ENCODE results near the gene SPTBN1. TPM values are rescaled to one million over a fixed set of nuclear protein-coding genes. Genes with fewer than 3 reads are reported as not detected.

SPTBN1 gene
- total and polyA plus RNA-seq, 9 of the 15 experiments (the other 6 are each of a cell fraction or from before 2014, with no cell fraction given) = 8.9 to 66.8 (median 31.4) TPM

DNA sequence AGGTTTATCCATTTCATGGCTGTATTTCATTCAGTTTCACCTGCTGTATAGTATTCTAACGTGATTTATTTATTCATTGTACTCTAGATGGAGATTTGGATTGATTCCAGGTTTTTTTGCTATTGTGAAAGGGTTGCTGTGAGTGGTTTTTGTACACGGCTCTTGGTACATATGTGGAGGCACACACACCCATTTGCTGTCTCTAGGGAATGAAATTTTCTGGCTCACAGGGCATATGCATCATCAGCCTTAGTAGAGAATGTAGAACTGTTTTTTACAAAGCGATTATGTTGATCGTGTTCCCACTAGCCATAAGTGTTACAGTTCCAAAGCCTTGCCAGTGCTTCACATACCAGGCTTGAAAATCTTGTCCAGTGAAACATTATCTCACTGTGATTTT, 5.1 kb downstream of the SPTBN1 start:
- TF ChIP-seq MTA2 (IDR thresholded peaks at IDR 0.05; ENCODE audit: low read depth) = no peak
- TF ChIP-seq, protein P1, sequence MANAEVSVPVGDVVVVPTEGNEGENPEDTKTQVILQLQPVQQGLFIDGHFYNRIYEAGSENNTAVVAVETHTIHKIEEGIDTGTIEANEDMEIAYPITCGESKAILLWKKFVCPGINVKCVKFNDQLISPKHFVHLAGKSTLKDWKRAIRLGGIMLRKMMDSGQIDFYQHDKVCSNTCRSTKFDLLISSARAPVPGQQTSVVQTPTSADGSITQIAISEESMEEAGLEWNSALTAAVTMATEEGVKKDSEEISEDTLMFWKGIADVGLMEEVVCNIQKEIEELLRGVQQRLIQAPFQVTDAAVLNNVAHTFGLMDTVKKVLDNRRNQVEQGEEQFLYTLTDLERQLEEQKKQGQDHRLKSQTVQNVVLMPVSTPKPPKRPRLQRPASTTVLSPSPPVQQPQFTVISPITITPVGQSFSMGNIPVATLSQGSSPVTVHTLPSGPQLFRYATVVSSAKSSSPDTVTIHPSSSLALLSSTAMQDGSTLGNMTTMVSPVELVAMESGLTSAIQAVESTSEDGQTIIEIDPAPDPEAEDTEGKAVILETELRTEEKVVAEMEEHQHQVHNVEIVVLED (CRISPR knock-in tag; IDR thresholded peaks at IDR 0.05) = no peak
- TF ChIP-seq, protein P2, sequence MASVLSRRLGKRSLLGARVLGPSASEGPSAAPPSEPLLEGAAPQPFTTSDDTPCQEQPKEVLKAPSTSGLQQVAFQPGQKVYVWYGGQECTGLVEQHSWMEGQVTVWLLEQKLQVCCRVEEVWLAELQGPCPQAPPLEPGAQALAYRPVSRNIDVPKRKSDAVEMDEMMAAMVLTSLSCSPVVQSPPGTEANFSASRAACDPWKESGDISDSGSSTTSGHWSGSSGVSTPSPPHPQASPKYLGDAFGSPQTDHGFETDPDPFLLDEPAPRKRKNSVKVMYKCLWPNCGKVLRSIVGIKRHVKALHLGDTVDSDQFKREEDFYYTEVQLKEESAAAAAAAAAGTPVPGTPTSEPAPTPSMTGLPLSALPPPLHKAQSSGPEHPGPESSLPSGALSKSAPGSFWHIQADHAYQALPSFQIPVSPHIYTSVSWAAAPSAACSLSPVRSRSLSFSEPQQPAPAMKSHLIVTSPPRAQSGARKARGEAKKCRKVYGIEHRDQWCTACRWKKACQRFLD (CRISPR knock-in tag; IDR thresholded peaks at IDR 0.05) = no peak
- no peak for TF ChIP-seq MCM5 (IDR thresholded peaks at IDR 0.05; ENCODE audit: low read depth)
- TF ChIP-seq, protein P3, sequence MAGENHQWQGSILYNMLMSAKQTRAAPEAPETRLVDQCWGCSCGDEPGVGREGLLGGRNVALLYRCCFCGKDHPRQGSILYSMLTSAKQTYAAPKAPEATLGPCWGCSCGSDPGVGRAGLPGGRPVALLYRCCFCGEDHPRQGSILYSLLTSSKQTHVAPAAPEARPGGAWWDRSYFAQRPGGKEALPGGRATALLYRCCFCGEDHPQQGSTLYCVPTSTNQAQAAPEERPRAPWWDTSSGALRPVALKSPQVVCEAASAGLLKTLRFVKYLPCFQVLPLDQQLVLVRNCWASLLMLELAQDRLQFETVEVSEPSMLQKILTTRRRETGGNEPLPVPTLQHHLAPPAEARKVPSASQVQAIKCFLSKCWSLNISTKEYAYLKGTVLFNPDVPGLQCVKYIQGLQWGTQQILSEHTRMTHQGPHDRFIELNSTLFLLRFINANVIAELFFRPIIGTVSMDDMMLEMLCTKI (IDR thresholded peaks at IDR 0.05; ENCODE audit: partially characterized antibody) = no peak
- no peak for TF ChIP-seq BDP1 (IDR thresholded peaks at IDR 0.05; ENCODE audit: insufficient read depth, insufficient read length)
- TF ChIP-seq HNRNPH1 (optimal IDR thresholded peaks at IDR 0.05; ENCODE audit: low read depth, low read length) = no peak
- TF ChIP-seq ZNF57 (CRISPR knock-in tag; IDR thresholded peaks at IDR 0.05) = no peak
- TF ChIP-seq THRAP3 (IDR thresholded peaks at IDR 0.05; ENCODE audit: borderline replicate concordance) = no peak
- TF ChIP-seq SMARCE1 (IDR thresholded peaks at IDR 0.05) = no peak
- no peak for TF ChIP-seq TFAM (CRISPR knock-in tag; conservative IDR thresholded peaks at IDR 0.05)
- no peak for TF ChIP-seq ZNF354B (CRISPR knock-in tag; IDR thresholded peaks at IDR 0.05)
- TF ChIP-seq, protein P4, sequence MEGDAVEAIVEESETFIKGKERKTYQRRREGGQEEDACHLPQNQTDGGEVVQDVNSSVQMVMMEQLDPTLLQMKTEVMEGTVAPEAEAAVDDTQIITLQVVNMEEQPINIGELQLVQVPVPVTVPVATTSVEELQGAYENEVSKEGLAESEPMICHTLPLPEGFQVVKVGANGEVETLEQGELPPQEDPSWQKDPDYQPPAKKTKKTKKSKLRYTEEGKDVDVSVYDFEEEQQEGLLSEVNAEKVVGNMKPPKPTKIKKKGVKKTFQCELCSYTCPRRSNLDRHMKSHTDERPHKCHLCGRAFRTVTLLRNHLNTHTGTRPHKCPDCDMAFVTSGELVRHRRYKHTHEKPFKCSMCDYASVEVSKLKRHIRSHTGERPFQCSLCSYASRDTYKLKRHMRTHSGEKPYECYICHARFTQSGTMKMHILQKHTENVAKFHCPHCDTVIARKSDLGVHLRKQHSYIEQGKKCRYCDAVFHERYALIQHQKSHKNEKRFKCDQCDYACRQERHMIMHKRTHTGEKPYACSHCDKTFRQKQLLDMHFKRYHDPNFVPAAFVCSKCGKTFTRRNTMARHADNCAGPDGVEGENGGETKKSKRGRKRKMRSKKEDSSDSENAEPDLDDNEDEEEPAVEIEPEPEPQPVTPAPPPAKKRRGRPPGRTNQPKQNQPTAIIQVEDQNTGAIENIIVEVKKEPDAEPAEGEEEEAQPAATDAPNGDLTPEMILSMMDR (IDR thresholded peaks at IDR 0.05 in 2 of 3, conservative IDR thresholded peaks at IDR 0.05 in 1 of 3; ENCODE audit: insufficient read depth in 2 of 3, low read depth in 1 of 3, low read length in 3 of 3) = no peak
- TF ChIP-seq ELF2 (CRISPR knock-in tag; IDR thresholded peaks at IDR 0.05) = no peak
- TF ChIP-seq, protein P5, sequence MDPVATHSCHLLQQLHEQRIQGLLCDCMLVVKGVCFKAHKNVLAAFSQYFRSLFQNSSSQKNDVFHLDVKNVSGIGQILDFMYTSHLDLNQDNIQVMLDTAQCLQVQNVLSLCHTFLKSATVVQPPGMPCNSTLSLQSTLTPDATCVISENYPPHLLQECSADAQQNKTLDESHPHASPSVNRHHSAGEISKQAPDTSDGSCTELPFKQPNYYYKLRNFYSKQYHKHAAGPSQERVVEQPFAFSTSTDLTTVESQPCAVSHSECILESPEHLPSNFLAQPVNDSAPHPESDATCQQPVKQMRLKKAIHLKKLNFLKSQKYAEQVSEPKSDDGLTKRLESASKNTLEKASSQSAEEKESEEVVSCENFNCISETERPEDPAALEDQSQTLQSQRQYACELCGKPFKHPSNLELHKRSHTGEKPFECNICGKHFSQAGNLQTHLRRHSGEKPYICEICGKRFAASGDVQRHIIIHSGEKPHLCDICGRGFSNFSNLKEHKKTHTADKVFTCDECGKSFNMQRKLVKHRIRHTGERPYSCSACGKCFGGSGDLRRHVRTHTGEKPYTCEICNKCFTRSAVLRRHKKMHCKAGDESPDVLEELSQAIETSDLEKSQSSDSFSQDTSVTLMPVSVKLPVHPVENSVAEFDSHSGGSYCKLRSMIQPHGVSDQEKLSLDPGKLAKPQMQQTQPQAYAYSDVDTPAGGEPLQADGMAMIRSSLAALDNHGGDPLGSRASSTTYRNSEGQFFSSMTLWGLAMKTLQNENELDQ (CRISPR knock-in tag; IDR thresholded peaks at IDR 0.05; ENCODE audit: borderline replicate concordance) = no peak
- TF ChIP-seq TAF7 (tag; IDR thresholded peaks at IDR 0.05) = no peak
- H3K4me2 ChIP-seq (ENCODE audit: insufficient read depth, low read length) = no peak overlapping the region
- 0% methylated on average over 4 of the region's 4 CpGs for WGBS (ENCODE audit: insufficient coverage, low coverage, missing lambda C conversion rate)
- no TSS peak for BruUV-seq (replicated peaks)
- intact Hi-C loops (cut with micrococcal nuclease) = no loop called here
- CTCF ChIA-PET (ENCODE audit: low intra/inter-chr PET ratio) = no interaction called here
- H3K79me2 ChIP-seq (ENCODE audit: control insufficient read depth, insufficient read depth, low read length) = no peaks in the 10 kb centered on the region
- peaks cover 0 to 15% of the 10 kb centered on the region in 2 experiments; a peak in 2 of 5 replicates for H3K4me1 ChIP-seq (replicated peaks in 1 of 2; ENCODE audit: control insufficient read depth in 2 of 2, insufficient read depth in 2 of 2, low read length in 2 of 2)
- H3K9me1 ChIP-seq (ENCODE audit: control insufficient read depth, insufficient read depth, low read length) = no peaks in the 10 kb centered on the region
- H4K20me1 ChIP-seq (replicated peaks; ENCODE audit: control insufficient read depth, insufficient read depth, low read length) = no peaks in the 10 kb centered on the region
- H3K9ac ChIP-seq (ENCODE audit: insufficient read depth in 1 of 2, low read depth in 2 of 2, low read length in 2 of 2) = no peak overlapping the region
- H3K9me3 ChIP-seq (replicated peaks; ENCODE audit: control insufficient read depth, insufficient read depth, low read depth, low read length) = no peaks in the 10 kb centered on the region
- no peak overlapping the region for H3K27ac ChIP-seq (ENCODE audit: extremely low read depth, low read depth, low read length)
- POLR2A ChIA-PET = no interaction called here
- H3K27me3 ChIP-seq (ENCODE audit: control insufficient read depth in 2 of 2, insufficient read depth in 2 of 2, low read length in 2 of 2) = peaks cover 14 to 17% of the 10 kb centered on the region in 2 experiments; a peak in 4 of 5 replicates
- H2AFZ ChIP-seq (ENCODE audit: low read depth, low read length) = no peak overlapping the region
- in situ Hi-C loops (cut with MboI) = no loop called here
- ATAC-seq (no peak), DNase-seq (ENCODE audit: extremely low read depth in 1 of 4, low spot score in 3 of 4) (no peak), FAIRE-seq (no peak)
- no peak overlapping the region for H3K4me3 ChIP-seq
- H3K36me3 ChIP-seq (ENCODE audit: control insufficient read depth, insufficient read depth, low read length) = no peaks in the 10 kb centered on the region

Measured in K562 (cell line).